K562 (cell line): ENCODE results near the gene ANAPC16. TPM values are rescaled to one million over a fixed set of nuclear protein-coding genes. Genes with fewer than 3 reads are reported as not detected.

ENCODE experiments used
- ARNT ChIP-seq, 2 experiments: fragments of 450-650 bp; IDR thresholded peaks; 2 replicates each; pipeline ENCODE4 v1.6.1; 2016; ENCODE audit warnings: mild to moderate bottlenecking in 1 of 2
- ATF6 ChIP-seq: sonication (generic); formaldehyde crosslinking; IDR thresholded peaks from 2 replicates; pipeline ENCODE4 v1.4.0; 2020; ENCODE audit warnings: mild to moderate bottlenecking, missing genetic modification reagents
- BCOR ChIP-seq: fragments of 450-650 bp; IDR thresholded peaks from 2 replicates; pipeline ENCODE4 v1.6.1; 2016
- C11orf30 ChIP-seq: fragments of 450-650 bp; IDR thresholded peaks from 2 replicates; pipeline ENCODE4 v1.6.1; 2016; ENCODE audit warnings: low read depth, mild to moderate bottlenecking
- CGGBP1 ChIP-seq: fragments of 250-450 bp; sonication (Bioruptor Pico); IDR thresholded peaks from 2 replicates; pipeline ENCODE4 v1.9.0; 2021; ENCODE audit warnings: mild to moderate bottlenecking
- ETV5 ChIP-seq: sonication (generic); formaldehyde crosslinking; IDR thresholded peaks from 2 replicates; pipeline ENCODE4 v1.4.0; 2020; ENCODE audit warnings: low read depth, mild to moderate bottlenecking, missing genetic modification reagents
- MLLT1 ChIP-seq, 2 experiments: fragments of 450-650 bp; IDR thresholded peaks; 2 replicates each; pipeline ENCODE4 v1.6.1; 2016
- POLR2AphosphoS2 ChIP-seq: IDR thresholded peaks from 2 replicates; pipeline ENCODE4 v1.6.1; 2012; ENCODE audit warnings: low read length, improper control_type of control experiment
- SMC3 ChIP-seq: conservative IDR thresholded peaks from 2 replicates; pipeline ENCODE4 v1.6.1; 2011; ENCODE audit warnings: low read depth, low read length, improper control_type of control experiment; ENCODE audit not compliant: insufficient read depth
- SOX6 ChIP-seq: fragments of 450-650 bp; IDR thresholded peaks from 2 replicates; pipeline ENCODE4 v1.6.1; 2014; ENCODE audit warnings: mild to moderate bottlenecking
- SREBF1 ChIP-seq: fragments of 150-350 bp; IDR thresholded peaks from 2 replicates; pipeline ENCODE4 v1.6.1; 2014; ENCODE audit warnings: antibody characterized with exemption, low read depth, low read length, borderline replicate concordance
- SRSF3 ChIP-seq: fragments of 200-400 bp; formaldehyde crosslinking; IDR thresholded peaks from 2 replicates; pipeline ENCODE4 v1.6.1; 2016; ENCODE audit warnings: mild to moderate bottlenecking, low read length, moderate library complexity; ENCODE audit not compliant: insufficient read depth
- YBX1 ChIP-seq: fragments of 450-650 bp; IDR thresholded peaks from 2 replicates; pipeline ENCODE4 v1.7.1; 2016; ENCODE audit warnings: mild to moderate bottlenecking
- ZFX ChIP-seq: sonication (generic); formaldehyde crosslinking; IDR thresholded peaks from 2 replicates; pipeline ENCODE4 v1.8.0; 2022; ENCODE audit warnings: mild to moderate bottlenecking, missing genetic modification reagents, moderate library complexity
- ZNF354B ChIP-seq: fragments of 250-450 bp; sonication (Bioruptor Pico); IDR thresholded peaks from 2 replicates; pipeline ENCODE4 v1.4.0; 2020
- ZNF717 ChIP-seq: fragments of 250-450 bp; sonication (Bioruptor Pico); IDR thresholded peaks from 2 replicates; pipeline ENCODE4 v1.5.0; 2021
- polyA plus RNA-seq, 8 experiments: library from polyadenylated mRNA; depleted of rRNA in 4 of 8; stranded (reverse) in 5 of 8; unstranded in 3 of 8; fragments of >200 nt; fragmentation: Nextera tagmentation in 2 of 8; fragmentation: Illumina TruSeq in 1 of 8; extraction: Ambion mirVana in 2 of 8; extraction: Trizol in 1 of 8; gene quantifications; 2 replicates each; pipeline versions ENCODE4 v1.2.1 to v1.2.3, GENCODE V29; 2011 to 2014; ENCODE audit warnings: inconsistent platforms in 1 of 8, missing spikeins in 1 of 8
- total RNA-seq, 7 experiments: library from RNA; depleted of rRNA in 6 of 7; stranded (reverse); fragments of >200 nt in 6 of 7; fragmentation: Illumina TruSeq in 2 of 7; extraction: Trizol in 2 of 7; gene quantifications; 2 replicates each; pipeline versions ENCODE4 v1.2.1 to v1.2.3, GENCODE V29; 2011 to 2021; ENCODE audit warnings: low replicate concordance in 1 of 7
- TF ChIP-seq, protein P1 (sequence below): fragments of 450-650 bp; IDR thresholded peaks from 2 replicates; pipeline ENCODE4 v1.6.1; 2018; ENCODE audit not compliant: partially characterized antibody
- TF ChIP-seq, protein P2 (sequence below): fragments of 250-450 bp; sonication (Bioruptor Pico); IDR thresholded peaks from 2 replicates; pipeline ENCODE4 v1.5.0; 2021; ENCODE audit warnings: mild to moderate bottlenecking, borderline replicate concordance
- TF ChIP-seq, protein P3 (sequence below): IDR thresholded peaks from 2 replicates; pipeline ENCODE4 v1.6.1; 2016; ENCODE audit warnings: missing genetic modification characterization, missing compliant biosample characterization

ANAPC16 gene
- total and polyA plus RNA-seq, 9 of the 15 experiments (the other 6 are each of a cell fraction or from before 2014, with no cell fraction given): 42.6 to 208 (median 108) TPM

DNA sequence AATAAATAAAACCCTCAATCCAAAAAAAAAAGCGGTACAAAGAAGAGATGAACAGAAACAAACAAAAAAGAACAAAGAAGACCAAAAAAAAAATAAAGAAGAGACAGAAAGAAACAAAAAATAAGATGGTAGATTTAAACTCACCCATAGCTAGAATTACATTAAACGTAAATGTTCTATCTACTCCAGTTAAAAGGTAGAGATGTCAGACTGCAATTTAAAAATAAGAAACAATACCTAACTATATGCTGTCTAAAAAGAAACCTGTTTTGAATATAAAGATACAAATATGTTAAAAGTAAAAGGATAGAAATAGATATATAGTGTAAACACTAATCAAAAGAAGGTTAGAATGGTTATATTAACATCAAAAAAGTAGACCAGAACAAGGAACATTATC lies 31.7 kb upstream of the ANAPC16 start (continued):
- TF ChIP-seq, protein P1, sequence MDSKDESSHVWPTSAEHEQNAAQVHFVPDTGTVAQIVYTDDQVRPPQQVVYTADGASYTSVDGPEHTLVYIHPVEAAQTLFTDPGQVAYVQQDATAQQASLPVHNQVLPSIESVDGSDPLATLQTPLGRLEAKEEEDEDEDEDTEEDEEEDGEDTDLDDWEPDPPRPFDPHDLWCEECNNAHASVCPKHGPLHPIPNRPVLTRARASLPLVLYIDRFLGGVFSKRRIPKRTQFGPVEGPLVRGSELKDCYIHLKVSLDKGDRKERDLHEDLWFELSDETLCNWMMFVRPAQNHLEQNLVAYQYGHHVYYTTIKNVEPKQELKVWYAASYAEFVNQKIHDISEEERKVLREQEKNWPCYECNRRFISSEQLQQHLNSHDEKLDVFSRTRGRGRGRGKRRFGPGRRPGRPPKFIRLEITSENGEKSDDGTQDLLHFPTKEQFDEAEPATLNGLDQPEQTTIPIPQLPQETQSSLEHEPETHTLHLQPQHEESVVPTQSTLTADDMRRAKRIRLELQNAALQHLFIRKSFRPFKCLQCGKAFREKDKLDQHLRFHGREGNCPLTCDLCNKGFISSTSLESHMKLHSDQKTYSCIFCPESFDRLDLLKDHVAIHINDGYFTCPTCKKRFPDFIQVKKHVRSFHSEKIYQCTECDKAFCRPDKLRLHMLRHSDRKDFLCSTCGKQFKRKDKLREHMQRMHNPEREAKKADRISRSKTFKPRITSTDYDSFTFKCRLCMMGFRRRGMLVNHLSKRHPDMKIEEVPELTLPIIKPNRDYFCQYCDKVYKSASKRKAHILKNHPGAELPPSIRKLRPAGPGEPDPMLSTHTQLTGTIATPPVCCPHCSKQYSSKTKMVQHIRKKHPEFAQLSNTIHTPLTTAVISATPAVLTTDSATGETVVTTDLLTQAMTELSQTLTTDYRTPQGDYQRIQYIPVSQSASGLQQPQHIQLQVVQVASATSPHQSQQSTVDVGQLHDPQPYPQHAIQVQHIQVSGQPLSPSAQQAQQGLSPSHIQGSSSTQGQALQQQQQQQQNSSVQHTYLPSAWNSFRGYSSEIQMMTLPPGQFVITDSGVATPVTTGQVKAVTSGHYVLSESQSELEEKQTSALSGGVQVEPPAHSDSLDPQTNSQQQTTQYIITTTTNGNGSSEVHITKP: no peak
- TF ChIP-seq POLR2AphosphoS2 (no peak), YBX1 (no peak), C11orf30 (no peak), SREBF1 (no peak), ATF6 (no peak), CGGBP1 (CRISPR knock-in tag) (no peak), BCOR (no peak), MLLT1 (IDR thresholded peaks at IDR 0.05) (no peak), ZNF717 (CRISPR knock-in tag) (no peak), SMC3 (no peak), SRSF3 (no peak), ETV5 (CRISPR knock-in tag) (no peak), SOX6 (no peak), ZNF354B (CRISPR knock-in tag) (peak; percentile 83), ARNT (IDR thresholded peaks at IDR 0.05) (no peak), ZFX (CRISPR knock-in tag) (no peak)
- TF ChIP-seq, protein P2, sequence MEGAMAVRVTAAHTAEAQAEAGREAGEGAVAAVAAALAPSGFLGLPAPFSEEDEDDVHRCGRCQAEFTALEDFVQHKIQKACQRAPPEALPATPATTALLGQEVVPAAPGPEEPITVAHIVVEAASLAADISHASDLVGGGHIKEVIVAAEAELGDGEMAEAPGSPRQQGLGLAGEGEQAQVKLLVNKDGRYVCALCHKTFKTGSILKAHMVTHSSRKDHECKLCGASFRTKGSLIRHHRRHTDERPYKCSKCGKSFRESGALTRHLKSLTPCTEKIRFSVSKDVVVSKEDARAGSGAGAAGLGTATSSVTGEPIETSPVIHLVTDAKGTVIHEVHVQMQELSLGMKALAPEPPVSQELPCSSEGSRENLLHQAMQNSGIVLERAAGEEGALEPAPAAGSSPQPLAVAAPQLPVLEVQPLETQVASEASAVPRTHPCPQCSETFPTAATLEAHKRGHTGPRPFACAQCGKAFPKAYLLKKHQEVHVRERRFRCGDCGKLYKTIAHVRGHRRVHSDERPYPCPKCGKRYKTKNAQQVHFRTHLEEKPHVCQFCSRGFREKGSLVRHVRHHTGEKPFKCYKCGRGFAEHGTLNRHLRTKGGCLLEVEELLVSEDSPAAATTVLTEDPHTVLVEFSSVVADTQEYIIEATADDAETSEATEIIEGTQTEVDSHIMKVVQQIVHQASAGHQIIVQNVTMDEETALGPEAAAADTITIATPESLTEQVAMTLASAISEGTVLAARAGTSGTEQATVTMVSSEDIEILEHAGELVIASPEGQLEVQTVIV (CRISPR knock-in tag): no peak
- TF ChIP-seq, protein P3, sequence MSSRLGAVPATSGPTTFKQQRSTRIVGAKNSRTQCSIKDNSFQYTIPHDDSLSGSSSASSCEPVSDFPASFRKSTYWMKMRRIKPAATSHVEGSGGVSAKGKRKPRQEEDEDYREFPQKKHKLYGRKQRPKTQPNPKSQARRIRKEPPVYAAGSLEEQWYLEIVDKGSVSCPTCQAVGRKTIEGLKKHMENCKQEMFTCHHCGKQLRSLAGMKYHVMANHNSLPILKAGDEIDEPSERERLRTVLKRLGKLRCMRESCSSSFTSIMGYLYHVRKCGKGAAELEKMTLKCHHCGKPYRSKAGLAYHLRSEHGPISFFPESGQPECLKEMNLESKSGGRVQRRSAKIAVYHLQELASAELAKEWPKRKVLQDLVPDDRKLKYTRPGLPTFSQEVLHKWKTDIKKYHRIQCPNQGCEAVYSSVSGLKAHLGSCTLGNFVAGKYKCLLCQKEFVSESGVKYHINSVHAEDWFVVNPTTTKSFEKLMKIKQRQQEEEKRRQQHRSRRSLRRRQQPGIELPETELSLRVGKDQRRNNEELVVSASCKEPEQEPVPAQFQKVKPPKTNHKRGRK: peak; percentile 59
